ENCODE results near the gene MOB2. TPM values are rescaled to one million over a fixed set of nuclear protein-coding genes. Genes with fewer than 3 reads are reported as not detected.

Gene MOB2
- polyA plus RNA-seq, 1 experiment: 61.3 TPM

DNA sequence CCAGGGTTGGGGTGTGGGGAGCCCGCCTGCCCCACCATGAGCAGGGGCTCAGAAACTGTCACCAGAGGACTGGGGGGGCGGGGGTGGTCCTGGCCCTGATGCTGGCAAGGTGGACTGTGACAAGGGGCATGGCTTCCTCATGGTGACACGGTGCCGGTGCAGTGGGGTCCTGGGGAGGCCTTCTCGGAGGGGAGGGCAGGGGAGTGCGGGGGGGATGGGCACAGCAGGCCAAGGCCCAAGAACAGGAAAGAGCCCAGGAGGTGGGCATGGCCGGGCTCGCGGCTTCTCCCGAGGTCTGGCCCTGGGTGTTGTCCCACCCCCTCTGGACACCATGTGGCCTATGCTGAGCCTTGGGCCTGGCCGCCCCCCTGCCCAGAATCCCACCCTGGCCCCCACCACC is 47.2 kb downstream of the MOB2 start:
- H3K36me3 ChIP-seq (ENCODE audit: control insufficient read depth, insufficient read depth, low read length): no peaks in the 10 kb centered on the region
- TF ChIP-seq, protein P1, sequence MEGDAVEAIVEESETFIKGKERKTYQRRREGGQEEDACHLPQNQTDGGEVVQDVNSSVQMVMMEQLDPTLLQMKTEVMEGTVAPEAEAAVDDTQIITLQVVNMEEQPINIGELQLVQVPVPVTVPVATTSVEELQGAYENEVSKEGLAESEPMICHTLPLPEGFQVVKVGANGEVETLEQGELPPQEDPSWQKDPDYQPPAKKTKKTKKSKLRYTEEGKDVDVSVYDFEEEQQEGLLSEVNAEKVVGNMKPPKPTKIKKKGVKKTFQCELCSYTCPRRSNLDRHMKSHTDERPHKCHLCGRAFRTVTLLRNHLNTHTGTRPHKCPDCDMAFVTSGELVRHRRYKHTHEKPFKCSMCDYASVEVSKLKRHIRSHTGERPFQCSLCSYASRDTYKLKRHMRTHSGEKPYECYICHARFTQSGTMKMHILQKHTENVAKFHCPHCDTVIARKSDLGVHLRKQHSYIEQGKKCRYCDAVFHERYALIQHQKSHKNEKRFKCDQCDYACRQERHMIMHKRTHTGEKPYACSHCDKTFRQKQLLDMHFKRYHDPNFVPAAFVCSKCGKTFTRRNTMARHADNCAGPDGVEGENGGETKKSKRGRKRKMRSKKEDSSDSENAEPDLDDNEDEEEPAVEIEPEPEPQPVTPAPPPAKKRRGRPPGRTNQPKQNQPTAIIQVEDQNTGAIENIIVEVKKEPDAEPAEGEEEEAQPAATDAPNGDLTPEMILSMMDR (IDR thresholded peaks at IDR 0.05; ENCODE audit: insufficient read depth, low read depth, low read length): no peak
- no peaks in the 10 kb centered on the region for H3K27me3 ChIP-seq (ENCODE audit: control insufficient read depth, insufficient read depth, low read length)
- no peak overlapping the region for H3K4me3 ChIP-seq (ENCODE audit: low read depth, low read length)
- no peak for DNase-seq (ENCODE audit: low read depth)
- CTCF ChIA-PET: no interaction called here
- POLR2A ChIA-PET: no interaction called here

DNA sequence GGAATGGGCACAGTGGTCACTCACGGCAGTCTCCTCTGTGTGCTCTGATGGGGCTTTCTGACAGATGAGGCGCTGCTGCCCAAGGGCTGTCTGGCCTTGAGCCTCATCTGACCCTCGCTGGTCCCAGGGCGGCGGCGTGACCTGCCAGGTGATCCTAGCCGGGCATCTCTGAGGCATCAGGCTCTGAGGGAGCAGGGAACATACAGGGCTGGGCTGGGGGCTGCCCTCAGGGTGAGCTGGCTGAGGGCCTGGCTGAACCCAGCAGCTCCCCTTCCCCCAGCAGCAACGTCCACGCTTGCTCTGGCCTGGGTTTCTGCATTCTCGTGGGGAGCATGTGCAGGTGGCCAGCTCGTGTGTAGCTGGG is 47.6 kb downstream of the MOB2 start:
- TF ChIP-seq, protein P1 (IDR thresholded peaks at IDR 0.05; ENCODE audit: insufficient read depth, low read depth, low read length): no peak
- POLR2A ChIA-PET: no interaction called here
- CTCF ChIA-PET: no interaction called here
- Histone ChIP-seq H3K4me3 (ENCODE audit: low read depth, low read length) (no peak overlapping the region), H3K27me3 (ENCODE audit: control insufficient read depth, insufficient read depth, low read length) (no peaks in the 10 kb centered on the region), H3K36me3 (ENCODE audit: control insufficient read depth, insufficient read depth, low read length) (no peaks in the 10 kb centered on the region)
- no peak for DNase-seq (ENCODE audit: low read depth)

GRCh38 chr11:1438261-1438966 is 48.2 kb downstream of the MOB2 start:
- POLR2A ChIA-PET: no interaction called here
- CTCF ChIA-PET: no interaction called here
- Histone ChIP-seq H3K4me3 (ENCODE audit: low read depth, low read length) (no peak overlapping the region), H3K27me3 (ENCODE audit: control insufficient read depth, insufficient read depth, low read length) (no peaks in the 10 kb centered on the region), H3K36me3 (ENCODE audit: control insufficient read depth, insufficient read depth, low read length) (no peaks in the 10 kb centered on the region)
- TF ChIP-seq, protein P1 (IDR thresholded peaks at IDR 0.05; ENCODE audit: insufficient read depth, low read depth, low read length): no peak
- no peak for DNase-seq (ENCODE audit: low read depth)

DNA sequence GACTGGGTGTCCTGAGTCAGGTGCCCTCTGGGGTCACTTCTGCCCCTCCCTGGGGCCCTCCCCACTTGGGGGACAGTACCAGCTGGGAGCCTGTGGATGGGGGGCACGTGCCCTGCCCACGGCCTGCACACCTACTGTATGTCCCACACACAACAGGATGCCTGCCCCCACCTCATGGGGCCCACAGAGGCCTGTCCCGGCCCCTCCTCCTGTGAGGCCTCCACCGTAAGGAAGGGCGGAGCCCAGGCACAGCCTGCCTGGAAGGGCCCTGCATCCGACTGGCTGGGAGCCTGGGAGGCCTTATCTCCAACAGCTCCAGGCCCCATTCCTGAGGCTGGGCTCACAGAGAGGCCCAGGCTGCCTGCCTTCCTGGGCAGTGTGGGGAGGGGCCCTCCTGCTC is 49.1 kb downstream of the MOB2 start:
- no peaks in the 10 kb centered on the region for H3K27me3 ChIP-seq (ENCODE audit: control insufficient read depth, insufficient read depth, low read length)
- ChIA-PET CTCF (no interaction called here), POLR2A (no interaction called here)
- no peak overlapping the region for H3K4me3 ChIP-seq (ENCODE audit: low read depth, low read length)
- TF ChIP-seq, protein P1 (IDR thresholded peaks at IDR 0.05; ENCODE audit: insufficient read depth, low read depth, low read length): no peak
- H3K36me3 ChIP-seq (ENCODE audit: control insufficient read depth, insufficient read depth, low read length): no peaks in the 10 kb centered on the region
- DNase-seq (ENCODE audit: low read depth): no peak

GRCh38 chr11:1436468-1437039 is 50.0 kb downstream of the MOB2 start:
- no peaks in the 10 kb centered on the region for H3K36me3 ChIP-seq (ENCODE audit: control insufficient read depth, insufficient read depth, low read length)
- H3K4me3 ChIP-seq (ENCODE audit: low read depth, low read length): no peak overlapping the region
- no peaks in the 10 kb centered on the region for H3K27me3 ChIP-seq (ENCODE audit: control insufficient read depth, insufficient read depth, low read length)
- ChIA-PET POLR2A (no interaction called here), CTCF (no interaction called here)
- TF ChIP-seq, protein P1 (IDR thresholded peaks at IDR 0.05; ENCODE audit: insufficient read depth, low read depth, low read length): no peak
- no peak for DNase-seq (ENCODE audit: low read depth)

Measured in BJ (cell line).